DOHH2 (cell line): Measurements from ENCODE around the gene TSC22D1.

Experiments
- CTCF ChIP-seq: fragments of 200-600 bp; sonication (generic); IDR thresholded peaks from one replicate; pipeline ENCODE4 v1.5.1; 2014; ENCODE audit warnings: antibody characterized with exemption, mild to moderate bottlenecking, low read depth, low read length; ENCODE audit not compliant: poor library complexity, severe bottlenecking
- EZH2phosphoT487 ChIP-seq: fragments of 200-600 bp; sonication (generic); IDR thresholded peaks from 2 replicates; pipeline ENCODE4 v1.6.1; 2017; ENCODE audit warnings: borderline replicate concordance, mild to moderate bottlenecking, antibody characterized with exemption, low read length, moderate library complexity, mixed read lengths

- no peak for TF ChIP-seq CTCF
- no peak for TF ChIP-seq EZH2phosphoT487
Measured at GRCh38 chr13:44402899-44403445, 173.2 kb downstream of the TSC22D1 start.
